Heart right ventricle (tissue), 16 donors: ENCODE measurements around the gene AVP. TPM values are rescaled to one million over a fixed set of nuclear protein-coding genes. Genes with fewer than 3 reads are reported as not detected.

ENCODE experiments used
- ATAC-seq, 8 donors: fragments of 200-7000 bp; cut with Tn5 transposase; one replicate each; pipeline ENCODE4 v1.9.1; 2020; ENCODE audit warnings: mild to moderate bottlenecking in 8 of 8, moderate library complexity in 8 of 8, moderate number of reproducible peaks in 1 of 8
- DNase-seq, 2 donors: peaks; one replicate each; pipeline ENCODE4 v3.0.0-alpha.2; 2020
- H3K27ac ChIP-seq, 10 donors: fragments of 200-600 bp; sonication (generic) in 2 of 10; one replicate each; pipeline versions ENCODE4 v1.5.0 to v1.8.0; 2020 to 2022; ENCODE audit warnings: mild to moderate bottlenecking in 3 of 10
- H3K27me3 ChIP-seq, 7 donors: fragments of 200-600 bp; one replicate each; pipeline ENCODE4 v1.8.0; 2021 to 2022; ENCODE audit warnings: mild to moderate bottlenecking in 2 of 7
- H3K36me3 ChIP-seq, 9 donors: fragments of 200-600 bp; sonication (generic) in 1 of 9; one replicate each; pipeline versions ENCODE4 v1.5.0 to v1.8.0; 2020 to 2022; ENCODE audit warnings: mild to moderate bottlenecking in 2 of 9
- H3K4me1 ChIP-seq, 9 donors: fragments of 200-600 bp; sonication (generic) in 1 of 9; one replicate each; pipeline versions ENCODE4 v1.5.0 to v1.8.0; 2020 to 2022; ENCODE audit warnings: mild to moderate bottlenecking in 4 of 9
- H3K4me3 ChIP-seq, 10 donors: fragments of 200-600 bp; sonication (generic) in 2 of 10; one replicate each; pipeline versions ENCODE4 v1.5.0 to v1.8.0; 2020 to 2022; ENCODE audit warnings: mild to moderate bottlenecking in 7 of 10, moderate library complexity in 2 of 10
- H3K9me3 ChIP-seq, 11 donors: fragments of 200-600 bp in 10 of 11; sonication (generic) in 2 of 11; one replicate each; pipeline versions ENCODE4 v1.5.0 to v1.8.0; 2013 to 2022; ENCODE audit warnings: mild to moderate bottlenecking in 2 of 11, control low read depth in 1 of 11, moderate library complexity in 1 of 11
- CTCF ChIP-seq, 9 donors: fragments of 200-600 bp; sonication (generic) in 2 of 9; IDR thresholded peaks; one replicate each; pipeline versions ENCODE4 v1.5.0 to v1.8.0; 2021 to 2022; ENCODE audit warnings: antibody characterized with exemption in 9 of 9, mild to moderate bottlenecking in 5 of 9, moderate library complexity in 1 of 9
- WGBS, 2 donors: extraction: QIAGEN DNeasy Blood & Tissue Kit; methylation state at CpG; one replicate each; pipeline ENCODE4 v1.1.7; 2013; ENCODE audit warnings: inconsistent platforms in 1 of 2; 5-methylcytosine and 5-hydroxymethylcytosine counted together
- intact Hi-C, 10 donors: fragments of 100-400 bp; cut with DNase I; formaldehyde crosslinking; loops; one replicate each; pipeline versions ENCODE4 v1.11.1 to v1.14.2; 2022
- polyA plus RNA-seq, 2 donors: library from polyadenylated mRNA; stranded (reverse); fragments of 200-250 nt; gene quantifications; one replicate each; pipeline ENCODE4 v1.2.3, GENCODE V29; 2013
- total RNA-seq, 10 donors: library from RNA; stranded (reverse); fragmentation: NEBNext Ultra II Directional in 3 of 10; extraction: Animal tissue kit (Norgen Biotek cat#: 25700) in 3 of 10; gene quantifications; one replicate each; pipeline versions ENCODE4 v1.2.1 to v1.2.4, GENCODE V29; 2021 to 2023
- donor health status: Arrhythmogenic right ventricular cardiomyopathy.
- donor health status: ischemic (EF 13 %, LVEDD 7.1; RV severe dilation, severe dysfunction).
- donor health status: healthy with polysubstance abuse.
- donor health status: DM: no; HTN: yes; CAD: no.
- donor health status: DM: no; HTN: no; CAD: no.
- donor health status: ischemic (EF 25% LVEDD 6.9; RV normal size, moderate dysfunction).
- donor health status: ischemic (EF 25% LVEDD 5.7; RV mildly dilated, moderate dysfunction).
- donor health status: healthy.
- donor health status: DM: yes; HTN: yes; CAD: no.
- donor health status: Ischemic cardiomyopathy.
- donor health status: ischemic (EF 35%, LVEDD 5.7; RV mildly dilated, moderate dysfunction).
- donor health status: nonischemic (EF 11% LVEDD 7.7; RV severe dilation, severe dysfunction).
- donor health status: DM: yes; HTN: yes; CAD: no.
- donor health status: PGD.
- donor health status: ischemic (EF 29% LVEDD 5.4; RV normal size, mild dysfunction).
- donor health status: nonischemic (EF 23%, LVEDD 6.1; RV moderate dilation, normal function).

The AVP gene
- total and polyA plus RNA-seq, 12 donors, result not detected

- Histone ChIP-seq H3K36me3 (no peaks in the 10 kb centered on the region), H3K27ac (no peak overlapping the region), H3K9me3 (no peaks in the 10 kb centered on the region), H3K4me3 (no peak overlapping the region), H3K27me3 (no peaks in the 10 kb centered on the region), H3K4me1 (peaks cover 0 to 14% (median 0%) of the 10 kb centered on the region in 9 donors)
- DNase-seq (no peak), ATAC-seq (no peak)
- TF ChIP-seq CTCF (IDR thresholded peaks at IDR 0.05), result no peak
- intact Hi-C loops, result no loop called here
- WGBS, 2 donors, result 93 to 95% methylated on average over 7 of the region's 7 CpGs
Measured at GRCh38 chr20:3100480-3100879, 16.0 kb upstream of the AVP start.

GRCh38 chr20:3094848-3095629 lies 10.5 kb upstream of the AVP start:
- Histone ChIP-seq H3K9me3 (no peaks in the 10 kb centered on the region), H3K4me1 (peaks cover 0 to 16% (median 0%) of the 10 kb centered on the region in 9 donors), H3K27me3 (peaks cover 0 to 49% (median 35%) of the 10 kb centered on the region in 7 donors), H3K27ac (no peak overlapping the region), H3K36me3 (no peaks in the 10 kb centered on the region), H3K4me3 (no peak overlapping the region)
- DNase-seq (no peak), ATAC-seq (no peak)
- 90 to 91% methylated on average over 13 of the region's 13 CpGs for WGBS, 2 donors
- intact Hi-C loops, result no loop called here
- no peak for TF ChIP-seq CTCF (IDR thresholded peaks at IDR 0.05)

- DNase-seq (no peak), ATAC-seq (no peak)
- WGBS, 2 donors, result 58 to 71% methylated on average over 10 of the region's 10 CpGs
- H3K4me1 ChIP-seq, result peaks cover 0 to 16% (median 0%) of the 10 kb centered on the region in 9 donors
- H3K9me3 ChIP-seq, result no peaks in the 10 kb centered on the region
- no peak overlapping the region for H3K27ac ChIP-seq
- no peak for TF ChIP-seq CTCF (IDR thresholded peaks at IDR 0.05)
- peak overlapping the region in 1 of 10 donors; percentile 52 for H3K4me3 ChIP-seq
- intact Hi-C loops, result no loop called here
- H3K36me3 ChIP-seq, result no peaks in the 10 kb centered on the region
- H3K27me3 ChIP-seq, result peaks cover 0 to 53% (median 38%) of the 10 kb centered on the region in 7 donors
Measured at GRCh38 chr20:3093861-3094361, 9.4 kb upstream of the AVP start.

GRCh38 chr20:3092611-3093379 lies 8.3 kb upstream of the AVP start:
- ATAC-seq (peak; percentile 24 to 84 (median 52)), DNase-seq (no peak)
- TF ChIP-seq CTCF (IDR thresholded peaks at IDR 0.05), result no peak
- Histone ChIP-seq H3K4me3 (peak overlapping the region; percentile 18 to 62 (median 48)), H3K27me3 (peaks cover 0 to 53% (median 38%) of the 10 kb centered on the region in 7 donors), H3K4me1 (peaks cover 0 to 16% (median 0%) of the 10 kb centered on the region in 9 donors), H3K27ac (peak overlapping the region in 1 of 10 donors; percentile 55), H3K36me3 (no peaks in the 10 kb centered on the region), H3K9me3 (no peaks in the 10 kb centered on the region)
- 9 to 10% methylated on average over 65 to 66 of the region's 81 CpGs for WGBS, 2 donors
- intact Hi-C loops, result no loop called here
